ENCODE data around the gene SUSD1.

GRCh38 chr9:112012026-112012902 is 162.8 kb downstream of the SUSD1 start:
- TF ChIP-seq EZH2 (IDR thresholded peaks at IDR 0.05; ENCODE audit: insufficient read depth, poor library complexity, severe bottlenecking) (no peak), EZH2phosphoT487 (IDR thresholded peaks at IDR 0.05; ENCODE audit: insufficient read depth, low read depth) (no peak)
